Measurements from ENCODE around the gene UBE2L5.

Gene UBE2L5

GRCh38 chr13:30422054-30422839 lies at the start of gene UBE2L5:
UBE2L5 (plus strand) TSS chr13:30422493; CDS start chr13:30427991, 5,498 bp downstream.
- DNase-seq, result peak; percentile 86

GRCh38 chr13:30373727-30374126 lies 48.6 kb upstream of the UBE2L5 start:
- no peak for DNase-seq

- DNase-seq, result peak; percentile 58
These were observed 46.9 kb upstream of the UBE2L5 start for GRCh38 chr13:30375265-30375835.

- no peak for DNase-seq
These were observed 45.6 kb upstream of the UBE2L5 start for GRCh38 chr13:30376426-30377311.

- DNase-seq, result no peak
These were observed 45.0 kb upstream of the UBE2L5 start for GRCh38 chr13:30377312-30377685.

GRCh38 chr13:30378191-30378590 lies 44.1 kb upstream of the UBE2L5 start:
- no peak for DNase-seq

GRCh38 chr13:30381049-30381448 lies 41.2 kb upstream of the UBE2L5 start:
- no peak for DNase-seq

GRCh38 chr13:30382836-30383525 lies 39.3 kb upstream of the UBE2L5 start:
- DNase-seq, result peak; percentile 77

GRCh38 chr13:30388406-30389283 lies 33.6 kb upstream of the UBE2L5 start:
- no peak for DNase-seq

- no peak for DNase-seq
These were observed 30.2 kb upstream of the UBE2L5 start for GRCh38 chr13:30391956-30392680.

- DNase-seq, result no peak
These were observed 29.6 kb upstream of the UBE2L5 start for GRCh38 chr13:30392681-30393045.

- DNase-seq, result no peak
These were observed 27.5 kb upstream of the UBE2L5 start for GRCh38 chr13:30394751-30395191.

GRCh38 chr13:30395192-30396158 lies 26.8 kb upstream of the UBE2L5 start:
- peak; percentile 90 for DNase-seq

- DNase-seq, result peak; percentile 38
These were observed 25.7 kb upstream of the UBE2L5 start for GRCh38 chr13:30396434-30397075.

- no peak for DNase-seq
These were observed 23.7 kb upstream of the UBE2L5 start for GRCh38 chr13:30398601-30399072.

- DNase-seq, result no peak
These were observed 21.9 kb upstream of the UBE2L5 start for GRCh38 chr13:30400376-30400775.

GRCh38 chr13:30401347-30401746 lies 20.9 kb upstream of the UBE2L5 start:
- no peak for DNase-seq

- peak; percentile 78 for DNase-seq
These were observed 18.8 kb upstream of the UBE2L5 start for GRCh38 chr13:30403456-30403855.

- no peak for DNase-seq
These were observed 18.1 kb upstream of the UBE2L5 start for GRCh38 chr13:30404207-30404606.
